Raji (cell line): ENCODE results near the gene ALKBH3.

Experiments
- POLR2A ChIP-seq: IDR thresholded peaks from 2 replicates; pipeline ENCODE4 v1.6.1; 2011; ENCODE audit warnings: low read depth, low read length, control low read depth; ENCODE audit not compliant: insufficient read depth

Gene ALKBH3

DNA sequence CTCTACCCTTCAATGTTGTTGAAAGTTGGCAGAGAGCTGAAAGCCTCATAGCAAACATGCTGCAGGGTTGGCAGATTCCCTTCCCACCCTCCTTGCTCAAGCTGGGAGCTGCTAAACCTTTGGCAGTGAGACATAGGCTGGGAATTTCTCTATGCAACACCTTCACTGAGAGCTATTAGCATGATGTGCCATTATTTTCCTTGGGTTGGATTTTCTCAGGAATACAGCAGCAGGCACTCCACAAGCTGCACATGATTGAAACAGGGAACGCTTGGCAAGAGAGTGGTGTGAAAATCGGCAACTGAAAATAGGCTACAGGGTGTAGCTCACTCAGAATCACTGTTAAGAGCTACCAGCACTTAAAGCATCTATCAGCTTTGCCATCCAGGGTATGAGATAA lies 9.6 kb upstream of the ALKBH3 start:
- TF ChIP-seq POLR2A, result no peak

DNA sequence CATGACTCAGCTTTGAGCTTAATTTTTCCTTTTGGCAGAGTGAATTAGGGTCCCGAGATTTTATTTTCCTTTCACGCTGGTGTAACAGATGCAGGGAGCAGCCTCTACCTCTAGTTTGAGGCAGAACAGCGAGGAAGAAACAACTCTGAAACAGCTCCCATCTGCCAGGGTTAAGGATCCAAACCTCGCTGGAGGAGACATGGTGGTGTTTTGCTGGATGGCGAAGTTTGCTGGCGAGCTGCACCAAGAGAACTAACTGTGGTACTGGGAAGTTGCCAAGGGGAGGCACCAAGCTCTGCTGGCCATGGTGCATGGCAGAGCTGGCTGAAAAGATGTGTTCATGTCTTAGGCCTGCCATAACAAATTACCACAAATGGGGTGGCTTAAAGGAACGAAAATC lies 7.6 kb upstream of the ALKBH3 start:
- no peak for TF ChIP-seq POLR2A

DNA sequence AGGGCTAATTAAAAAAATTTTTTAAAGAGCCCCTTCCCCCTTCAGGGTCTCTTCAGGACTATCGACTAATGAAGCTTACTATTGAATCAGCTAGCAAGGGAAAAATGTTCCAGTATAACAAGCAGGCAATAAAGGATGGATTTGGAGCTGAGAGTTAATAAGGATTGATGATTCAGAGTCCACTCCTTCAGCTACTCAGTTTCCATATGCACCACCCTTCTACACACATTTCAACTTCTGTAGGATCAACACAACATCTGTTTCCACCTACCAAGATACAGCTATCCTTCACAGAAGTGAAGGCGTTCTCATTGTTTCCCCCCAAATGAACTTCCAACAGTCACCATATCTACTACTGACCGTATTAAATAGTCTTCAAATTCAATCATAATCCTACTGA lies 6.6 kb upstream of the ALKBH3 start:
- TF ChIP-seq POLR2A, result no peak

DNA sequence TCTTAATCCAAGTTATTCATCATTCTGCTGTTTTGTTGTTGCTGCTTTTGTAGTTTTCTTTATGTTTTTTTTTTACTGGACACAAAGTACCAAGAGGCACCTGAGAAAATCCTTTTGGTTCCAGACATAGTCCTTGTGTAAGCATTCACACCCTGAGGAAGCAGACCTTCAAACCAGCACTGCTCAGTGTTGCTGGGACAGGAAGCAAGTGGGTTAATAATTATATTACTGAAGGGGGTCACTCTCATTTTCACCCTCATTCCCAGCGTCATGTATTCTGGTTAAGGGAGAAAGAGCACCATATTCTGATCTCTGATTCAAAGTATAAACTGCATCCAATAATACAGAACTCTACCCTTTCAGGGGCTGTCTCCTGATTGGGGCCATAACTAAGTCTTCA lies 5.9 kb upstream of the ALKBH3 start:
- TF ChIP-seq POLR2A, result no peak

DNA sequence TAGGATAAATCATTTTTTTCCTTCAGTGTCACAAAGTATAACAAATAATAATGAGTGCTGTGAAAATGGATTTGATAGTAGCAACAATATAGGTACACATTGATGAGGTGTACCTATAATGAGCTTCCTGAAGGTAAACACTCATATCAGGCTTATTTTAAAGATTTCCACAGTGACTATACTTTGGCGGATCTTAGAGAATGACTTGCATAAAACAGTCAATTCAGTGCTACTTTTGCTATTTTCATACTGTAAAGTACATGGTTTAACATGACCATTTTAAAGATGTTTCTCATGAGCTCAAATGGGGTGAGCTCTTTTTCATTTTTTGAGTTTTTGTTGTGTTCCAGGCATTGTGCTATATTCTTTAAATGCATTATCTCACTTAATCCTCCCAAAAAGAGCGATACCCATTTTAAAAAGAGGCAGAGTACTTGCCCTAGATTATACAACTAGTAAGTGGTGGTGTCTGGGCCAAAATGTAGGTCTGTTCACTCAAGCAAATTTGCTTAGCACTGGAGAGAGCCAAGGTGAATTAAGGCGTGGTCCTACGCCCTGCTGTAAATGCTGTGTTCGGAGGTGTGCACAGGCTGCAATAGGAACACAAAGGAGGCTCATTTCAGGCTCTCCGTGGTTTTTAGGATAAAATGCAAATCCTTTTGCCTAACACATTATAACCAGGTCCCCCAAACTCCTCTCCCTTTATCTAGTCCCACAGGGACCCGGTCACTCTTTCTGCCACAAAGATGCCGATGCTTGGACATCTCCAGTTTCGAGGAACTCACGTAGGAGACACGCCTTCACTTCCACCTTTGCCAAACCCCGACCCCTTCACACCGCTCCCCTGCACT lies 617 bp upstream of the ALKBH3 start:
- no peak for TF ChIP-seq POLR2A

DNA sequence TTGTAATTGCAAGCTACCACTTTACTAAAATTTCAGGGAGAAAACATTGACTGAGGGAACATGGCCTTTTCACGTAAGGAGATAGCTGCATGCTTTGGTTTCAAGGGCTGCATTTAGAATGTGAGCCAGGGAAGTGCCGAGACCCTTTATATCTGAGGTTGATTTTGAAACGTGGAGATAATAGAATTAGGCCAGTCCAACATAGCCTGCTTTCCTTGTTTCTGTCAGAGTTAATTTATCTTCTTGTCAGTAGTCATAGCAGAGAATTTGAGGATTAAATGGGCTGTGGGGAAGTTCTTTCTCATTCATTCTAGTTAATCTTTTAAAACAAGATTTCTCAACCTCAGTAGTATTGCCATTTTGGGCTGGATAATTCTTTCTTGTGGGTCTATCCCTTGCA lies 12.2 kb downstream of the ALKBH3 start:
- TF ChIP-seq POLR2A, result no peak

DNA sequence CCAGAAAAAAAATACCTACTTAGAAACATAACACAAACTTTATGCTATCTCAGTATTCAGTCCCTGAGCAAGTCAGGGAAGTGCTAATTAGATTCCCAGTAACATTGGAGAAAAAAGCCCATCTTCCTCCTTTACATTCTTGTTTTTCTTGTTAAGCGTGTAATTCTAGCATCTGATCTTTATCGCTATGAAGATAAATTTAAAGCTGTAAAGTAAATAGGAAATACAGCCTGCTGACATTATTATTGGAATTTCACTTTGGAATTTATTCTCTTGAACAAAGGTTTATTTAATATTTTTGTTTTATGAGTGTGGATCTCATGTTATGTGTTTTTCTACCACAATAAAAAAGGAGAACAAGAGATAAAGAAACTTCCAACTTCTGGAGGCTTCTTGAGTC lies 13.9 kb downstream of the ALKBH3 start:
- no peak for TF ChIP-seq POLR2A

DNA sequence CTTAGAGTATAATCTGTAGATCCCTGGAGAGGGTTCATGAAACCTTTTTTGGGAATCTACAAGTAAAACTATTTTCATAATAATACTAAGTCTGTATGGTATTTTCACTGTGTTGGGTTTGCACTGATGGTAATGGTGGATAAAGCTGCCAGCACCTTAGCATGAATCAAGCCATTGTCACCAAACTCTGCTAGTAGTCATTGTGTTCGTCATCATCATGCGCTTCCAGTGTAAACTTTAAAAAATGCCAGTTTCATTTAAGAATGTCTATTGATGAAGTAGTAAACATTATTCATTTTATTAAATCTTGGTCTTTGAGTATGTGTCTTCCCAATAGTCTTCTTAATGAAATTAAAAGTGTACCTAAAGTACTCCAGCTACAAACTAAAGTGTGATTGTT lies 15.0 kb downstream of the ALKBH3 start:
- no peak for TF ChIP-seq POLR2A

DNA sequence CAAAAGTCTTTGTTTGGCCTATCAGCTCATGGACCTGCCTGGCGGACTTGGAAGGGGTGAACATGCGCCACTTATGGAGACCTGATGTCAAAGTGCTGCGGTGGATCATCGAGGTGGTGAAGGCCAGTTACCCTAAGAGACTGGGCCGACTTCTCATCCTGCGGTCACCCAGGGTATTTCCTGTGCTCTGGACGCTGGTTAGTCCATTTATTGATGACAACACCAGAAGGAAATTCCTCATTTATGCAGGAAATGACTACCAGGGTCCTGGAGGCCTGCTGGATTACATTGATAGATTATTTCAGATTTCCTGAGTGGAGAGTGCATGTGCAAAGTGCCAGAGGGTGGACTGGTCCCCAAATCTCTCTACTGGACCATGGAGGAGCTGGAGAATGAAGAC lies 17.9 kb downstream of the ALKBH3 start:
- TF ChIP-seq POLR2A, result no peak

DNA sequence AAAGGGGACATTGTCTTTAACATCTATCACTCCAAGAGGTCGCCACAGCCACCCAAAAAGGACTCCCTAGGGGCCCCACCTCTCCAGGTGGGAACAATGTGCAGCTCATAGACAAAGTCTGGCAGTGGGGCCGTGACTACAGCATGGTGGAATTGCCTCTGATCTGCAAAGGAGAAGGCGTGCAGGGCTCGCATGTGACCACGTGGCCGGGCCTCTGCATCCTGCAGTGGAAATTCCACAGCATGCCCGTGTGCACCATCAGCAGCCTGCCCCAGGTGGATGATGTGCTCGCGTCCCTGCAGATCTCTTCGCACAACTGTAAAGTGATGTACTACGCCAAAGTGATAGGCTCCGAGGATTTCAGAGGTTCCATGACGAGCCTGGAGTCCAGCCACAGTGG lies 18.5 kb downstream of the ALKBH3 start:
- TF ChIP-seq POLR2A, result no peak

DNA sequence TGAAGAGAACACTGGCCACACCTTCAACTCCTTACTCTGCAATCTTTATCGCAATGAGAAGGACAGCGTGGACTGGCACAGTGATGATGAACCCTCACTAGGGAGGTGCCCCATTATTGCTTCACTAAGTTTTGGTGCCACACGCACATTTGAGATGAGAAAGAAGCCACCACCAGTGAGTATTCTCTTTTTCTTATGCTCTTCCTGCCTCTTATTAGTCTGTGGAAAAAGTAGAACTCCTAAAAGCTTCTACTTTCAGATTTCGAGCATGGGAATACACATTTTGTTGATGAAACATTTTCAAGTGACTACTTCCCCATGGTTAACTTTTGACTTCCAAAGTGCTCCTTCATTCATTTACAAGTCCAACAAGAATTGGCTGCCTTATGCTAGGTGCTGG lies 20.9 kb downstream of the ALKBH3 start:
- TF ChIP-seq POLR2A, result no peak

DNA sequence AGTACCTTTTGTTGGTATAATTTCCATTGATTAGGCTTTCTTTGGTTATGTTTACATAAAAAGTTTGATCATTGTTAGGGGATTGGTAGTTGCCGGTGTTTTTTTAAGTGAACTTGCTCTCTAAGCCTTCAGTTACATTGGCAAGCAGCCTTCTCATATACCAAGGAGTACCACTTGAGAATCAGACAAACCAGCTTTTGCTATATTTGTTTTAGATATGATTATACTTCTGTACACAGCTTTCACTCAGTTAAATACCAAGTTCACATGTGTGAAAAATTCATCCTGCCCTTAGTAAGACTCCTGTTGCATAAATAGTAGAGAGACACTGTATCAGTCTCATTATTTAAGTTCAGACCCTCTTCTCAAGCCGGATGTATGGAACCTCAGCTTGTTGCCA lies 22.4 kb downstream of the ALKBH3 start:
- TF ChIP-seq POLR2A, result no peak

DNA sequence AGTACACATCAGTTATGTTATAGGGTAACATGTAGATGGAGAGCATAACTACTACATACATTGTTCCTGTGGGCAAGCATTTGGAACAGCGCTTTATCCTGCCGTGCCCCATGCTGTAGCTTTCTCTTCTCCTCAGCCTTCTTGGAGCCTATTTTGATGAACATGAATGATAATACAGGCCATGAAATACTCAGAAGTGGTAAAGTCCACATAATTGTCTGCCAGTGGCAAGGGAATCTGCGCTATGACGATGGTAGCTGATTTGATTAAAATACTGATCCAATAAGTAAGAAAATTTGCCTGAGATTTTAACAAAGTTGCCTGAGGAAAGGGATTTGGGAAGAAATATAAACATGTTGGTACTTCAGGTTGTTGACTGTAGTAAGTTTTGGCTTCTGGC lies 23.3 kb downstream of the ALKBH3 start:
- TF ChIP-seq POLR2A, result no peak

DNA sequence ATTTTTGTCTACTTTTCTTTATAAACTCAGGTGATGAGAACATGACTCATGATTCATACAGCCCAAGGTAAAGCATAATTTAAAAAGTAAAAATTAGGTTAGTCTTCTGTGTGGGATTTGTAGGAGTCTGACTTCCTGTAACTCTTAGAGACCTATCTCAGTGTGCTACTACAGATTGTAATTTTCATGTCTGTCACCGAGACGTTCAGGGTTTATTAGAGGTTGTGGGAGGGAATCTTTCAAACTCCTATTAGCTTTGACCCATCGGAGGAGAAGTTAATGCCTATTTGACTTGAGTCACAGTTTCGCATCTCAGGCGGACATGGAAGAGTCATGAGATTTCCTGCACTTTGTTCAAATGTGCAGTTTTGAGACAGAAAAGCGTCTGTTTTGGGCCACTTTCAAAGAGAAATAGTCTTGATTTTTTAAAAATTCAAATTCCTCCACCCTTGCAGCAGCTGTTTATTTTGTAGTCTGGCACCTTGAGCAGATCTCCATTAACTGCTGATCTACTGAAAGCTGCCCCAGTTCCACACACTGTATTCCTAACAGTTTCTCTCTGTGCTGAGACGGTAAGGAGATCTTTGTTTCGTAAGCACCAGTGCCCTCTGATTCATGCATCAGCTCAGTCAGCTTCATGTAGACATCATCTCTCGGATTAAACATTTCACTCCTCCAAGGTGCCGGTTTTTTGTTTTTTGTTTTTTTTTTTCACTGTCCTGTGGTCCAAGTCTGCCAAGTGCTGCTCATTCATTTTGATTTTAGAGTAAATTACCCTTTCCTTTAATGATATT lies 24.3 kb downstream of the ALKBH3 start:
- TF ChIP-seq POLR2A, result no peak

DNA sequence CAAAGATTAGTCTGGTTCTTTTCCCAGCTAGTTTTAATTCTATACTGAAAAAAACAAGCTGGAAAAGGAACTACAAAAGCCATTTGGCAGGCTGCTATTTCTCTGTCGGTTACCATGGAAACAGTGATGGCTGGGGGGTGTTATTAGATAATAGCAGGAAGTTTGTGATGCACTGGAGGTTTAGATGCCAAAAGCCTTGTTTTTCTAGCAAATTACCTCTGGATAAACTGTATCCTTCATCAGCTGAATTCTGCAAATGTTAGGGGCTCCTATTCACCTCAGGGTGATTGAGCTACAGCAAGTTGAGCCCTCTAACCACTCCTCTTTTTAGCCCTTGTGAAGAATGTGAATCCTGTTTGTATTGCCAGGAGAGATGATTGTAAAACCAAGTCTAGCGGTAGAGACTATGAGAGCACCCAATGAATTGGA lies 25.2 kb downstream of the ALKBH3 start:
- no peak for TF ChIP-seq POLR2A
